ENCODE measurements around the gene UHRF2. TPM values are rescaled to one million over a fixed set of nuclear protein-coding genes. Genes with fewer than 3 reads are reported as not detected.

UHRF2 gene
- total and polyA plus RNA-seq, 4 donors = 37.7 to 104 (median 66.5) TPM

- no peaks in the 10 kb centered on the region for H3K4me1 ChIP-seq (ENCODE audit: control insufficient read depth, insufficient read depth, low read length)
- H3K4me3 ChIP-seq (ENCODE audit: low read depth, low read length) = no peak overlapping the region
- H3K9me3 ChIP-seq (ENCODE audit: control insufficient read depth, insufficient read depth, low read length) = no peaks in the 10 kb centered on the region
- H3K36me3 ChIP-seq (ENCODE audit: control insufficient read depth, insufficient read depth, low read length) = no peaks in the 10 kb centered on the region
- H3K27me3 ChIP-seq (ENCODE audit: control insufficient read depth, insufficient read depth, low read length) = no peaks in the 10 kb centered on the region
- H3K27ac ChIP-seq (ENCODE audit: low read depth, low read length) = no peak overlapping the region
- DNase-seq (ENCODE audit: low read depth in 4 of 6, low spot score in 6 of 6) = no peak
- WGBS (ENCODE audit: insufficient coverage) = no CpG with 5 or more reads among the region's 2 CpGs
These were observed 60.2 kb downstream of the UHRF2 start for GRCh38 chr9:6473151-6473550.

- Histone ChIP-seq H3K27ac (ENCODE audit: low read depth, low read length) (no peak overlapping the region), H3K4me1 (ENCODE audit: control insufficient read depth, insufficient read depth, low read length) (no peaks in the 10 kb centered on the region), H3K4me3 (ENCODE audit: low read depth, low read length) (no peak overlapping the region), H3K36me3 (ENCODE audit: control insufficient read depth, insufficient read depth, low read length) (peaks cover 18% of the 10 kb centered on the region), H3K9me3 (ENCODE audit: control insufficient read depth, insufficient read depth, low read length) (no peaks in the 10 kb centered on the region), H3K27me3 (ENCODE audit: control insufficient read depth, insufficient read depth, low read length) (no peaks in the 10 kb centered on the region)
- DNase-seq (ENCODE audit: low read depth in 4 of 6, low spot score in 6 of 6) = no peak
- 88% methylated on average over 1 of the region's 2 CpGs for WGBS (ENCODE audit: insufficient coverage)
These were observed 67.0 kb downstream of the UHRF2 start for GRCh38 chr9:6479959-6480358.

GRCh38 chr9:6484210-6484609 is 71.2 kb downstream of the UHRF2 start:
- Histone ChIP-seq H3K4me3 (ENCODE audit: low read depth, low read length) (no peak overlapping the region), H3K36me3 (ENCODE audit: control insufficient read depth, insufficient read depth, low read length) (peaks cover 30% of the 10 kb centered on the region), H3K9me3 (ENCODE audit: control insufficient read depth, insufficient read depth, low read length) (no peaks in the 10 kb centered on the region), H3K27ac (ENCODE audit: low read depth, low read length) (no peak overlapping the region), H3K27me3 (ENCODE audit: control insufficient read depth, insufficient read depth, low read length) (no peaks in the 10 kb centered on the region), H3K4me1 (ENCODE audit: control insufficient read depth, insufficient read depth, low read length) (no peaks in the 10 kb centered on the region)
- no CpG with 5 or more reads among the region's 2 CpGs for WGBS (ENCODE audit: insufficient coverage)
- no peak for DNase-seq (ENCODE audit: low read depth in 4 of 6, low spot score in 6 of 6)

- no peak for DNase-seq (ENCODE audit: low read depth in 4 of 6, low spot score in 6 of 6)
- 95% methylated on average over 6 of the region's 7 CpGs for WGBS (ENCODE audit: insufficient coverage)
- no peak overlapping the region for H3K4me3 ChIP-seq (ENCODE audit: low read depth, low read length)
- no peaks in the 10 kb centered on the region for H3K27me3 ChIP-seq (ENCODE audit: control insufficient read depth, insufficient read depth, low read length)
- no peak overlapping the region for H3K27ac ChIP-seq (ENCODE audit: low read depth, low read length)
- H3K36me3 ChIP-seq (ENCODE audit: control insufficient read depth, insufficient read depth, low read length) = peaks cover 21% of the 10 kb centered on the region
- H3K4me1 ChIP-seq (ENCODE audit: control insufficient read depth, insufficient read depth, low read length) = no peaks in the 10 kb centered on the region
- H3K9me3 ChIP-seq (ENCODE audit: control insufficient read depth, insufficient read depth, low read length) = no peaks in the 10 kb centered on the region
These were observed 75.4 kb downstream of the UHRF2 start for GRCh38 chr9:6488395-6488794.

- no peaks in the 10 kb centered on the region for H3K27me3 ChIP-seq (ENCODE audit: control insufficient read depth, insufficient read depth, low read length)
- DNase-seq (ENCODE audit: low read depth in 4 of 6, low spot score in 6 of 6) = no peak
- H3K36me3 ChIP-seq (ENCODE audit: control insufficient read depth, insufficient read depth, low read length) = peaks cover 17% of the 10 kb centered on the region
- 100% methylated on average over 1 of the region's 1 CpG for WGBS (ENCODE audit: insufficient coverage)
- no peak overlapping the region for H3K27ac ChIP-seq (ENCODE audit: low read depth, low read length)
- no peaks in the 10 kb centered on the region for H3K9me3 ChIP-seq (ENCODE audit: control insufficient read depth, insufficient read depth, low read length)
- no peak overlapping the region for H3K4me3 ChIP-seq (ENCODE audit: low read depth, low read length)
- no peaks in the 10 kb centered on the region for H3K4me1 ChIP-seq (ENCODE audit: control insufficient read depth, insufficient read depth, low read length)
These were observed 76.1 kb downstream of the UHRF2 start for GRCh38 chr9:6489099-6489498.

- H3K27ac ChIP-seq (ENCODE audit: low read depth, low read length) = no peak overlapping the region
- no peak overlapping the region for H3K4me3 ChIP-seq (ENCODE audit: low read depth, low read length)
- H3K27me3 ChIP-seq (ENCODE audit: control insufficient read depth, insufficient read depth, low read length) = no peaks in the 10 kb centered on the region
- H3K4me1 ChIP-seq (ENCODE audit: control insufficient read depth, insufficient read depth, low read length) = no peaks in the 10 kb centered on the region
- DNase-seq (ENCODE audit: low read depth in 4 of 6, low spot score in 6 of 6) = no peak
- H3K9me3 ChIP-seq (ENCODE audit: control insufficient read depth, insufficient read depth, low read length) = no peaks in the 10 kb centered on the region
- H3K36me3 ChIP-seq (ENCODE audit: control insufficient read depth, insufficient read depth, low read length) = peaks cover 9% of the 10 kb centered on the region
- 100% methylated on average over 1 of the region's 2 CpGs for WGBS (ENCODE audit: insufficient coverage)
These were observed 77.9 kb downstream of the UHRF2 start for GRCh38 chr9:6490863-6491262.

GRCh38 chr9:6495466-6495865 is 82.5 kb downstream of the UHRF2 start:
- no peak for DNase-seq (ENCODE audit: low read depth in 4 of 6, low spot score in 6 of 6)
- WGBS (ENCODE audit: insufficient coverage) = no CpG with 5 or more reads among the region's 1 CpG
- Histone ChIP-seq H3K9me3 (ENCODE audit: control insufficient read depth, insufficient read depth, low read length) (no peaks in the 10 kb centered on the region), H3K4me1 (ENCODE audit: control insufficient read depth, insufficient read depth, low read length) (no peaks in the 10 kb centered on the region), H3K4me3 (ENCODE audit: low read depth, low read length) (no peak overlapping the region), H3K27ac (ENCODE audit: low read depth, low read length) (no peak overlapping the region), H3K27me3 (ENCODE audit: control insufficient read depth, insufficient read depth, low read length) (no peaks in the 10 kb centered on the region), H3K36me3 (ENCODE audit: control insufficient read depth, insufficient read depth, low read length) (peaks cover 9% of the 10 kb centered on the region)

- WGBS (ENCODE audit: insufficient coverage) = no CpG with 5 or more reads among the region's 1 CpG
- Histone ChIP-seq H3K4me1 (ENCODE audit: control insufficient read depth, insufficient read depth, low read length) (no peaks in the 10 kb centered on the region), H3K27me3 (ENCODE audit: control insufficient read depth, insufficient read depth, low read length) (no peaks in the 10 kb centered on the region), H3K36me3 (ENCODE audit: control insufficient read depth, insufficient read depth, low read length) (peaks cover 12% of the 10 kb centered on the region), H3K4me3 (ENCODE audit: low read depth, low read length) (no peak overlapping the region), H3K9me3 (ENCODE audit: control insufficient read depth, insufficient read depth, low read length) (no peaks in the 10 kb centered on the region), H3K27ac (ENCODE audit: low read depth, low read length) (no peak overlapping the region)
- no peak for DNase-seq (ENCODE audit: low read depth in 4 of 6, low spot score in 6 of 6)
These were observed 86.0 kb downstream of the UHRF2 start for GRCh38 chr9:6498982-6499381.

- Histone ChIP-seq H3K27me3 (ENCODE audit: control insufficient read depth, insufficient read depth, low read length) (no peaks in the 10 kb centered on the region), H3K27ac (ENCODE audit: low read depth, low read length) (no peak overlapping the region), H3K36me3 (ENCODE audit: control insufficient read depth, insufficient read depth, low read length) (peaks cover 12% of the 10 kb centered on the region), H3K9me3 (ENCODE audit: control insufficient read depth, insufficient read depth, low read length) (no peaks in the 10 kb centered on the region), H3K4me3 (ENCODE audit: low read depth, low read length) (no peak overlapping the region), H3K4me1 (ENCODE audit: control insufficient read depth, insufficient read depth, low read length) (no peaks in the 10 kb centered on the region)
- DNase-seq (ENCODE audit: low read depth in 4 of 6, low spot score in 6 of 6) = no peak
- no CpG with 5 or more reads among the region's 2 CpGs for WGBS (ENCODE audit: insufficient coverage)
These were observed 88.7 kb downstream of the UHRF2 start for GRCh38 chr9:6501526-6502210.

- Histone ChIP-seq H3K4me3 (ENCODE audit: low read depth, low read length) (no peak overlapping the region), H3K36me3 (ENCODE audit: control insufficient read depth, insufficient read depth, low read length) (peaks cover 12% of the 10 kb centered on the region), H3K4me1 (ENCODE audit: control insufficient read depth, insufficient read depth, low read length) (no peaks in the 10 kb centered on the region), H3K27ac (ENCODE audit: low read depth, low read length) (no peak overlapping the region), H3K9me3 (ENCODE audit: control insufficient read depth, insufficient read depth, low read length) (no peaks in the 10 kb centered on the region), H3K27me3 (ENCODE audit: control insufficient read depth, insufficient read depth, low read length) (no peaks in the 10 kb centered on the region)
- DNase-seq (ENCODE audit: low read depth in 4 of 6, low spot score in 6 of 6) = no peak
- WGBS (ENCODE audit: insufficient coverage) = no CpG with 5 or more reads among the region's 3 CpGs
These were observed 89.4 kb downstream of the UHRF2 start for GRCh38 chr9:6502399-6502798.
